ENCODE data around the gene NBAS. TPM values are rescaled to one million over a fixed set of nuclear protein-coding genes. Genes with fewer than 3 reads are reported as not detected.

Gene NBAS
- total RNA-seq, 1 donor from 2014 or later = 57.6 TPM

GRCh38 chr2:15591692-15592463, 30.7 kb upstream of the NBAS start, which contains the start of gene DDX1:
DDX1 (plus strand) TSS chr2:15591868; CDS start chr2:15591934, 66 bp downstream.
- Histone ChIP-seq H3K4me1 (ENCODE audit: insufficient read depth, low read length) (no peaks in the 10 kb centered on the region), H3K27ac (ENCODE audit: low read depth, low read length) (peak within 1 kb of the TSS; percentile 85)
- no peaks in the 10 kb centered on the region for H3K27me3 Mint-ChIP-seq (ENCODE audit: low read depth, unreplicated experiment)

GRCh38 chr2:15591373-15591691, 30.2 kb upstream of the NBAS start:
- no peak for DNase-seq (ENCODE audit: low read depth)
- Mint-ChIP-seq H3K27me3 (ENCODE audit: low read depth, unreplicated experiment) (no peaks in the 10 kb centered on the region), H3K4me3 (ENCODE audit: unreplicated experiment) (peak overlapping the region; percentile 94), H3K27ac (ENCODE audit: unreplicated experiment) (peak overlapping the region; percentile 92), H3K36me3 (ENCODE audit: low read depth, unreplicated experiment) (peaks cover 4% of the 10 kb centered on the region), H3K4me1 (ENCODE audit: low read depth, unreplicated experiment) (peaks cover 16% of the 10 kb centered on the region), H3K9me3 (ENCODE audit: unreplicated experiment) (no peaks in the 10 kb centered on the region)
- Histone ChIP-seq H3K4me3 (ENCODE audit: insufficient read depth, low read depth, low read length) (peak overlapping the region; percentile 79), H2AFZ (ENCODE audit: low read depth, low read length) (peak overlapping the region; percentile 96), H3K4me2 (ENCODE audit: low read length) (peak overlapping the region; percentile 85), H4K20me1 (ENCODE audit: insufficient read depth, low read length) (peaks cover 28% of the 10 kb centered on the region), H3K9ac (ENCODE audit: low read length) (peak overlapping the region; percentile 93), H3K27me3 (ENCODE audit: insufficient read depth, low read length) (no peaks in the 10 kb centered on the region), H3K27ac (ENCODE audit: low read depth, low read length) (peak overlapping the region; percentile 85), H3K4me1 (ENCODE audit: insufficient read depth, low read length) (no peaks in the 10 kb centered on the region), H3K36me3 (ENCODE audit: insufficient read depth, low read length) (peaks cover 11% of the 10 kb centered on the region), H3K79me2 (ENCODE audit: insufficient read depth, low read length) (peaks cover 51% of the 10 kb centered on the region), H3K9me3 (ENCODE audit: insufficient read depth, low read depth, low read length) (no peaks in the 10 kb centered on the region)
- FAIRE-seq = no peak
- TF ChIP-seq CTCF (IDR thresholded peaks at IDR 0.05; ENCODE audit: insufficient read depth, low read depth, low read length) (no peak), EZH2 (IDR thresholded peaks at IDR 0.05; ENCODE audit: insufficient read depth, low read length) (no peak)

More at GRCh38 chr2:15591692-15592463, 30.7 kb upstream of the NBAS start, which contains the start of gene DDX1:
- Histone ChIP-seq H3K27me3 (ENCODE audit: insufficient read depth, low read length) (no peaks in the 10 kb centered on the region), H2AFZ (ENCODE audit: low read depth, low read length) (peak within 1 kb of the TSS; percentile 96), H3K36me3 (ENCODE audit: insufficient read depth, low read length) (peaks cover 15% of the 10 kb centered on the region), H3K79me2 (ENCODE audit: insufficient read depth, low read length) (peaks cover 51% of the 10 kb centered on the region), H3K4me2 (ENCODE audit: low read length) (peak within 1 kb of the TSS; percentile 85), H3K9me3 (ENCODE audit: insufficient read depth, low read depth, low read length) (no peaks in the 10 kb centered on the region), H4K20me1 (ENCODE audit: insufficient read depth, low read length) (peaks cover 28% of the 10 kb centered on the region), H3K4me3 (ENCODE audit: insufficient read depth, low read depth, low read length) (peak within 1 kb of the TSS; percentile 79), H3K9ac (ENCODE audit: low read length) (peak within 1 kb of the TSS; percentile 93)
- TF ChIP-seq EZH2 (IDR thresholded peaks at IDR 0.05; ENCODE audit: insufficient read depth, low read length) = no peak
- no peak for TF ChIP-seq CTCF (IDR thresholded peaks at IDR 0.05; ENCODE audit: insufficient read depth, low read depth, low read length)
- peak within 1 kb of the TSS; percentile 92 for H3K27ac Mint-ChIP-seq (ENCODE audit: unreplicated experiment)
- no peaks in the 10 kb centered on the region for H3K9me3 Mint-ChIP-seq (ENCODE audit: unreplicated experiment)
- peaks cover 5% of the 10 kb centered on the region for H3K36me3 Mint-ChIP-seq (ENCODE audit: low read depth, unreplicated experiment)
- peak within 1 kb of the TSS; percentile 94 for H3K4me3 Mint-ChIP-seq (ENCODE audit: unreplicated experiment)
- FAIRE-seq = no peak
- H3K4me1 Mint-ChIP-seq (ENCODE audit: low read depth, unreplicated experiment) = peaks cover 16% of the 10 kb centered on the region
- DNase-seq (ENCODE audit: low read depth) = peak; percentile 69

Measured in astrocyte (in vitro differentiated cells and primary cell).